Esophagus squamous epithelium (tissue), 5 donors: ENCODE measurements around the gene PAM. TPM values are rescaled to one million over a fixed set of nuclear protein-coding genes. Genes with fewer than 3 reads are reported as not detected.

Experiments
- DNase-seq: peaks from one replicate; lab custom pipeline; 2025; lab: John Stamatoyannopoulos, UW
- H3K27ac ChIP-seq, 4 donors: fragments of 200-600 bp; sonication (generic); one replicate each; pipeline ENCODE4 v1.5.1; 2016 to 2019; ENCODE audit warnings: mild to moderate bottlenecking in 1 of 4
- H3K27me3 ChIP-seq, 4 donors: fragments of 200-600 bp; sonication (generic); 1 replicate in 3 of 4; 2 replicates in 1 of 4; pipeline versions ENCODE4 v1.5.1 to v1.6.0; 2017 to 2021; ENCODE audit warnings: antibody characterized with exemption in 1 of 4
- H3K36me3 ChIP-seq, 3 donors: fragments of 200-600 bp; sonication (generic); one replicate each; pipeline ENCODE4 v1.5.1; 2016 to 2019
- H3K4me1 ChIP-seq, 3 donors: fragments of 200-600 bp; sonication (generic); one replicate each; pipeline ENCODE4 v1.5.1; 2017 to 2019
- H3K4me3 ChIP-seq, 4 donors: fragments of 200-600 bp; sonication (generic); 1 replicate in 3 of 4; 2 replicates in 1 of 4; pipeline ENCODE4 v1.5.1; 2016 to 2019; ENCODE audit warnings: mild to moderate bottlenecking in 2 of 4, moderate library complexity in 1 of 4
- H3K9me3 ChIP-seq, 3 donors: fragments of 200-600 bp; sonication (generic); one replicate each; pipeline ENCODE4 v1.5.1; 2016 to 2019
- POLR2A ChIP-seq, 4 donors: fragments of 450-650 bp; IDR thresholded peaks; one replicate each; pipeline ENCODE4 v1.6.1; 2017; ENCODE audit warnings: antibody characterized with exemption in 4 of 4, mild to moderate bottlenecking in 4 of 4, moderate library complexity in 3 of 4
- WGBS, 2 donors: methylation state at CpG; one replicate each; pipeline ENCODE4 v1.1.5; 2018; 5-methylcytosine and 5-hydroxymethylcytosine counted together
- intact Hi-C: fragments of 100-400 bp; cut with DNase I; formaldehyde crosslinking; loops from one replicate; pipeline ENCODE4 v1.15.0; 2022
- total RNA-seq, 4 donors: library from RNA; depleted of rRNA; stranded (reverse); fragments of >200 nt; gene quantifications; one replicate each; pipeline ENCODE4 v1.1.0, GENCODE V29; 2016
- TF ChIP-seq, protein P1 (sequence below), 6 experiments: fragments of 450-650 bp in 4 of 6; fragments of 200-600 bp in 2 of 6; sonication (generic) in 2 of 6; IDR thresholded peaks; one replicate each; pipeline ENCODE4 v1.5.1; 2016 to 2019; ENCODE audit warnings: antibody characterized with exemption in 6 of 6, mild to moderate bottlenecking in 4 of 6, moderate library complexity in 4 of 6
- donor health status: DM: yes; HTN: yes; CAD: no.

Gene PAM
- total RNA-seq, 4 donors from 2014 or later, result 33.0 to 88.5 (median 53.8) TPM

GRCh38 chr5:102888483-102888882, 133.4 kb downstream of the PAM start:
- TF ChIP-seq, protein P1, sequence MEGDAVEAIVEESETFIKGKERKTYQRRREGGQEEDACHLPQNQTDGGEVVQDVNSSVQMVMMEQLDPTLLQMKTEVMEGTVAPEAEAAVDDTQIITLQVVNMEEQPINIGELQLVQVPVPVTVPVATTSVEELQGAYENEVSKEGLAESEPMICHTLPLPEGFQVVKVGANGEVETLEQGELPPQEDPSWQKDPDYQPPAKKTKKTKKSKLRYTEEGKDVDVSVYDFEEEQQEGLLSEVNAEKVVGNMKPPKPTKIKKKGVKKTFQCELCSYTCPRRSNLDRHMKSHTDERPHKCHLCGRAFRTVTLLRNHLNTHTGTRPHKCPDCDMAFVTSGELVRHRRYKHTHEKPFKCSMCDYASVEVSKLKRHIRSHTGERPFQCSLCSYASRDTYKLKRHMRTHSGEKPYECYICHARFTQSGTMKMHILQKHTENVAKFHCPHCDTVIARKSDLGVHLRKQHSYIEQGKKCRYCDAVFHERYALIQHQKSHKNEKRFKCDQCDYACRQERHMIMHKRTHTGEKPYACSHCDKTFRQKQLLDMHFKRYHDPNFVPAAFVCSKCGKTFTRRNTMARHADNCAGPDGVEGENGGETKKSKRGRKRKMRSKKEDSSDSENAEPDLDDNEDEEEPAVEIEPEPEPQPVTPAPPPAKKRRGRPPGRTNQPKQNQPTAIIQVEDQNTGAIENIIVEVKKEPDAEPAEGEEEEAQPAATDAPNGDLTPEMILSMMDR (IDR thresholded peaks at IDR 0.05), result no peak
- no peak for TF ChIP-seq POLR2A (IDR thresholded peaks at IDR 0.05)
- H3K27ac ChIP-seq, result no peak overlapping the region

GRCh38 chr5:102889033-102889432, 133.9 kb downstream of the PAM start:
- intact Hi-C loops, result no loop called here
- no peak overlapping the region for H3K4me3 ChIP-seq
- 75 to 85% methylated on average over 1 of the region's 1 CpG for WGBS, 2 donors
- no peaks in the 10 kb centered on the region for H3K27me3 ChIP-seq
- no peaks in the 10 kb centered on the region for H3K4me1 ChIP-seq
- TF ChIP-seq, protein P1 (IDR thresholded peaks at IDR 0.05), result no peak
- no peaks in the 10 kb centered on the region for H3K9me3 ChIP-seq
- no peaks in the 10 kb centered on the region for H3K36me3 ChIP-seq
- no peak for DNase-seq
- no peak overlapping the region for H3K27ac ChIP-seq

More at GRCh38 chr5:102888483-102888882, 133.4 kb downstream of the PAM start:
- H3K9me3 ChIP-seq, result no peaks in the 10 kb centered on the region
- H3K4me3 ChIP-seq, result no peak overlapping the region
- no peaks in the 10 kb centered on the region for H3K36me3 ChIP-seq
- H3K4me1 ChIP-seq, result no peaks in the 10 kb centered on the region
- DNase-seq, result no peak
- H3K27me3 ChIP-seq, result no peaks in the 10 kb centered on the region
- intact Hi-C loops, result no loop called here

GRCh38 chr5:102890133-102890532, 135.0 kb downstream of the PAM start:
- intact Hi-C loops, result no loop called here
- TF ChIP-seq, protein P1 (IDR thresholded peaks at IDR 0.05), result no peak
- no peak for TF ChIP-seq POLR2A (IDR thresholded peaks at IDR 0.05)
- no peaks in the 10 kb centered on the region for H3K9me3 ChIP-seq
- no peak overlapping the region for H3K4me3 ChIP-seq
- 98 to 99% methylated on average over 3 of the region's 3 CpGs for WGBS, 2 donors
- DNase-seq, result no peak
- no peaks in the 10 kb centered on the region for H3K4me1 ChIP-seq
- H3K36me3 ChIP-seq, result no peaks in the 10 kb centered on the region
- no peaks in the 10 kb centered on the region for H3K27me3 ChIP-seq
- H3K27ac ChIP-seq, result no peak overlapping the region

GRCh38 chr5:102891175-102891574, 136.1 kb downstream of the PAM start:
- TF ChIP-seq, protein P1 (IDR thresholded peaks at IDR 0.05), result no peak
- TF ChIP-seq POLR2A (IDR thresholded peaks at IDR 0.05), result no peak
- DNase-seq, result no peak
- intact Hi-C loops, result no loop called here

DNA sequence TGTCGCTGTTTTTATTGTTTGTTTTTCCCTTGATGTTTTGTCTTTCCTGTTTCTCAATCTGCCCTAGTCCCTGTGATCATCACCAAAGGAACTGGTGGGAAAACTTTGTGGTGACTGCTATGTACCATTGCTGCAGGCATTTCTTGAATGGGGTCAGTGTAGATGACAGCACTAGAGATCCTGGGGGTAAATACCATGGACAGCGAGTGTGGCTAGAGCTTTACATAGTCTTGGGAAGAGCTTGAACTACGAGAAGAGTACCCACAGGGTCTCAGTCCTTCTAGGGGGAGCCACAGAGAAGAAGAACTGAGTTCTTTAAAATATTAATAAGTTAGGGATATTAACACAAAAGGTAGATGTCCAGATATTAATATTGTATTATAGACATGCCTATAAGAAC, 138.8 kb downstream of the PAM start:
- Histone ChIP-seq H3K9me3 (no peaks in the 10 kb centered on the region), H3K36me3 (no peaks in the 10 kb centered on the region), H3K27ac (no peak overlapping the region), H3K4me3 (no peak overlapping the region), H3K27me3 (no peaks in the 10 kb centered on the region), H3K4me1 (no peaks in the 10 kb centered on the region)
- TF ChIP-seq, protein P1 (IDR thresholded peaks at IDR 0.05), result no peak
- TF ChIP-seq POLR2A (IDR thresholded peaks at IDR 0.05), result no peak
- intact Hi-C loops, result no loop called here
- WGBS, 2 donors, result 89 to 92% methylated on average over 3 of the region's 3 CpGs
- DNase-seq, result no peak

More at GRCh38 chr5:102891175-102891574, 136.1 kb downstream of the PAM start:
- no peaks in the 10 kb centered on the region for H3K9me3 ChIP-seq
- H3K27me3 ChIP-seq, result no peaks in the 10 kb centered on the region
- no peaks in the 10 kb centered on the region for H3K4me1 ChIP-seq
- 80 to 83% methylated on average over 3 of the region's 3 CpGs for WGBS, 2 donors
- H3K36me3 ChIP-seq, result no peaks in the 10 kb centered on the region
- no peak overlapping the region for H3K27ac ChIP-seq
- no peak overlapping the region for H3K4me3 ChIP-seq
